Fibroblast of lung (primary cell): Measurements from ENCODE around the gene PRM1.

Source experiments
- EZH2 ChIP-seq: IDR thresholded peaks from 2 replicates; pipeline ENCODE4 v1.5.1; 2012; ENCODE audit warnings: low read length, control low read depth, mild to moderate bottlenecking; ENCODE audit errors: missing control alignments
- TF ChIP-seq, protein P1 (sequence below), 2 donors: IDR thresholded peaks in 1 of 2; conservative IDR thresholded peaks in 1 of 2; 1 replicate in 1 of 2; 2 replicates in 1 of 2; pipeline ENCODE4 v1.5.1; 2011 to 2012; ENCODE audit warnings: low read length in 2 of 2, control low read depth in 1 of 2, inconsistent platforms in 1 of 2, low read depth in 1 of 2, mild to moderate bottlenecking in 1 of 2

DNA sequence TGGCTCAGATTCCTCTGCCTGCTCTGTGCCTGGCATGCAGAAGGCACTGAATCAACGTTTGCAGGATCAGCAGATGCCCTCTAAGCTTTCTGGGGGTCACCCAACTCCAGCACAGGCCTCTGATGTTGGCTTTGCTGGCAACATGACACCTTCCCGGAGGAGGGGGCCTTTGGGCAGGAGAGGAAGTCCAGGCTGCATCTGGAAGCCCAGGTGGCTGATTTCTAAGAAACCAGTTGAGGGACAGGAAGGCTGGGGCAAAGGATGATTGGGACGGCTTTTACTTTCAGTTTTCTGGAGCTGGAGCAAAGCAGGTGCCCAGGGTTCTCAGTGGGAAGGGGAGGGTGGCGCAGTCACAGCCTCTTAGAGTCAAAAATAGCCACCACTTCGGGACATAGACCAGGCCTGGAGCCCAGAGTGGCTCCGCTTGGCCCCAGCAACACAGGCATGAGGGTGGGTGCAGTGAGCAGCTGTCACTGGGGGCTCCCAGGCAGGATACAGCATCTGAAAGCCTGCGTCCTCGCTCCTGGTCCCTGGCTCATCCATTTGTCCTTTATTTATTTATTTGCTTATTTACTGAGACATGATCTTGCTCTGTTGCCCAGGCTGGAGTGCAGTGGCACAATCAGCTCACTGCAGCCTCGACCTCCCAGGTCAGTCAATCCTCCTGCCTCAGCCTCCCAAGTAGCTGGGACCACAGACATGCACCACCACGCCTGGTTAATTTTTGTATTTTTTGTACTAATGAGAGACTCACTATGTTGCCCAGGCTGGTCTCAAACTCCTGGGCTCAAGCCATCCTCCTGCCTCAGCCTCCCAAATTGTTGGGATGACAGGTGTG, 40.3 kb downstream of the PRM1 start:
- TF ChIP-seq EZH2 = no peak
- TF ChIP-seq, protein P1, sequence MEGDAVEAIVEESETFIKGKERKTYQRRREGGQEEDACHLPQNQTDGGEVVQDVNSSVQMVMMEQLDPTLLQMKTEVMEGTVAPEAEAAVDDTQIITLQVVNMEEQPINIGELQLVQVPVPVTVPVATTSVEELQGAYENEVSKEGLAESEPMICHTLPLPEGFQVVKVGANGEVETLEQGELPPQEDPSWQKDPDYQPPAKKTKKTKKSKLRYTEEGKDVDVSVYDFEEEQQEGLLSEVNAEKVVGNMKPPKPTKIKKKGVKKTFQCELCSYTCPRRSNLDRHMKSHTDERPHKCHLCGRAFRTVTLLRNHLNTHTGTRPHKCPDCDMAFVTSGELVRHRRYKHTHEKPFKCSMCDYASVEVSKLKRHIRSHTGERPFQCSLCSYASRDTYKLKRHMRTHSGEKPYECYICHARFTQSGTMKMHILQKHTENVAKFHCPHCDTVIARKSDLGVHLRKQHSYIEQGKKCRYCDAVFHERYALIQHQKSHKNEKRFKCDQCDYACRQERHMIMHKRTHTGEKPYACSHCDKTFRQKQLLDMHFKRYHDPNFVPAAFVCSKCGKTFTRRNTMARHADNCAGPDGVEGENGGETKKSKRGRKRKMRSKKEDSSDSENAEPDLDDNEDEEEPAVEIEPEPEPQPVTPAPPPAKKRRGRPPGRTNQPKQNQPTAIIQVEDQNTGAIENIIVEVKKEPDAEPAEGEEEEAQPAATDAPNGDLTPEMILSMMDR (conservative IDR thresholded peaks at IDR 0.05 in 1 of 2, IDR thresholded peaks at IDR 0.05 in 1 of 2; ENCODE audit: low read depth in 1 of 2, low read length in 2 of 2) = no peak
